ENCODE results near the gene PIK3CA.

- TF ChIP-seq CTCF (conservative IDR thresholded peaks at IDR 0.05; ENCODE audit: low read depth, low read length) (no peak), EZH2 (IDR thresholded peaks at IDR 0.05; ENCODE audit: borderline replicate concordance, low read depth, low read length, poor library complexity, severe bottlenecking) (no peak)
Observed at GRCh38 chr3:179151474-179151873, 3.3 kb downstream of the PIK3CA start.

All from A673 (cell line).